GM12865 (cell line): ENCODE data around the gene OR6P1.

Experiments
- DNase-seq: peaks from one replicate; pipeline ENCODE4 v3.0.0; 2010; ENCODE audit warnings: low read depth
- H3K4me3 ChIP-seq: 2 replicates; pipeline ENCODE4 v1.5.1; 2011; ENCODE audit warnings: mild to moderate bottlenecking, low read depth, low read length, control low read depth
- TF ChIP-seq, protein P1 (sequence below): IDR thresholded peaks from 2 replicates; pipeline ENCODE4 v1.5.1; 2011; ENCODE audit warnings: low read length, control low read depth, low read depth, inconsistent platforms; ENCODE audit not compliant: insufficient read depth; ENCODE audit errors: missing control alignments

The OR6P1 gene

GRCh38 chr1:158554352-158554751, 16.0 kb downstream of the OR6P1 start, which contains the start of gene OR6Y1:
Gene OR6Y1, minus strand, starts transcription at chr1:158554405. Its CDS starts 6,300 bp downstream, at chr1:158548105.
- no peak within 1 kb of the TSS for H3K4me3 ChIP-seq
- no peak for DNase-seq
- TF ChIP-seq, protein P1, sequence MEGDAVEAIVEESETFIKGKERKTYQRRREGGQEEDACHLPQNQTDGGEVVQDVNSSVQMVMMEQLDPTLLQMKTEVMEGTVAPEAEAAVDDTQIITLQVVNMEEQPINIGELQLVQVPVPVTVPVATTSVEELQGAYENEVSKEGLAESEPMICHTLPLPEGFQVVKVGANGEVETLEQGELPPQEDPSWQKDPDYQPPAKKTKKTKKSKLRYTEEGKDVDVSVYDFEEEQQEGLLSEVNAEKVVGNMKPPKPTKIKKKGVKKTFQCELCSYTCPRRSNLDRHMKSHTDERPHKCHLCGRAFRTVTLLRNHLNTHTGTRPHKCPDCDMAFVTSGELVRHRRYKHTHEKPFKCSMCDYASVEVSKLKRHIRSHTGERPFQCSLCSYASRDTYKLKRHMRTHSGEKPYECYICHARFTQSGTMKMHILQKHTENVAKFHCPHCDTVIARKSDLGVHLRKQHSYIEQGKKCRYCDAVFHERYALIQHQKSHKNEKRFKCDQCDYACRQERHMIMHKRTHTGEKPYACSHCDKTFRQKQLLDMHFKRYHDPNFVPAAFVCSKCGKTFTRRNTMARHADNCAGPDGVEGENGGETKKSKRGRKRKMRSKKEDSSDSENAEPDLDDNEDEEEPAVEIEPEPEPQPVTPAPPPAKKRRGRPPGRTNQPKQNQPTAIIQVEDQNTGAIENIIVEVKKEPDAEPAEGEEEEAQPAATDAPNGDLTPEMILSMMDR = no peak

GRCh38 chr1:158552296-158552695, 18.1 kb downstream of the OR6P1 start:
- DNase-seq = no peak
- TF ChIP-seq, protein P1 = no peak
- no peak overlapping the region for H3K4me3 ChIP-seq

GRCh38 chr1:158547533-158547932, 22.8 kb downstream of the OR6P1 start:
- TF ChIP-seq, protein P1 = no peak
- DNase-seq = no peak
- H3K4me3 ChIP-seq = no peak overlapping the region

GRCh38 chr1:158537609-158538008, 32.8 kb downstream of the OR6P1 start:
- TF ChIP-seq, protein P1 = no peak
- DNase-seq = no peak
- H3K4me3 ChIP-seq = no peak overlapping the region

DNA sequence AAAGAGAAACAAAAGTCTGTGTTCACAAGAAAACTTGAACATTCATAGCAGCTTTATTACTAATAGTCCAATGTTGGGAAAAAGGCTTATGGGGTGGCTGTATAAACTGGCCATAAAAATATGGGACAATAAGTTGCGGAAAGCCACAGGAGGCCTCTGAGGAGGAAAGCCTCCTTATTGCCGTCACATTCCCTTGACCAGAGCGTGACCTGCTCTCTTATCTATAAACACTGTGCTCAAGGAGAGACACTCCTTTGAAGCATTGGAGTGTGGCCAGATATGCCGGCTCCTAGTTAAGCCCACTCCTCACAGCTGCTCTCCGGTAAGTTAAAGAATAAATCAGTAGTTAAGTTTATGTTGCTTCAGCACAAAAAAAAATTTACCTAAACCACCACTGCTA, 35.9 kb downstream of the OR6P1 start:
- TF ChIP-seq, protein P1 = no peak
- H3K4me3 ChIP-seq = no peak overlapping the region

DNA sequence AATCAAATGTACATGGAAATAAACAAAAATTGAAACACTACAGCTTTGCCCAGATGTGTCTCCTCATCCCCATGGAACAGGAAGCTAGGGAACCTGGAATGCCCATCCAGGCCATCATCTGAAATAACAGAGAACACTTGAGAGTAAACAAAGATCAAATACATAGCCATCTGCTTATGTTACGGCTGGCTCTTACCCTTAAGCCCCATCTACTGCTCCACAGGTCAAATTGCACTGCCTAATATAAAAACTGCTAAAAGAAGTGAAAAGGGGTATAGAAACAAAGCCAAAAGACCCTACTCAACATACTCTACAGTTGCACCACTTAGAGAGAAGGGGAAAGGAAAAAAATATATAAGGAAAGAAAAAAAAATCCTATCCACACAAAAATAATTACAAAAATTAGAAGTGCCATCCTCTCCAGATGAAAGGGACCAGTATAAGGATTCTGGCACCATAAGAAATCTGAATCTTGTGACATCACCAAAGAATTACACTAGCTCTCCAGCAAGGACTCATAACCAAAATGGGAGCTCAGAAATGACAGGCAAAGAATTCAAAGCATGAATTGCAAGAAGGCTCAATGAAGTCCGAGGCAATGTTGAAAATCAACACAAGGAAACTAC, 43.1 kb downstream of the OR6P1 start:
- peak; percentile 39 for DNase-seq
- no peak overlapping the region for H3K4me3 ChIP-seq
- TF ChIP-seq, protein P1 = peak; percentile 48

More for the DNA sequence above, 35.9 kb downstream of the OR6P1 start:
- DNase-seq = no peak

DNA sequence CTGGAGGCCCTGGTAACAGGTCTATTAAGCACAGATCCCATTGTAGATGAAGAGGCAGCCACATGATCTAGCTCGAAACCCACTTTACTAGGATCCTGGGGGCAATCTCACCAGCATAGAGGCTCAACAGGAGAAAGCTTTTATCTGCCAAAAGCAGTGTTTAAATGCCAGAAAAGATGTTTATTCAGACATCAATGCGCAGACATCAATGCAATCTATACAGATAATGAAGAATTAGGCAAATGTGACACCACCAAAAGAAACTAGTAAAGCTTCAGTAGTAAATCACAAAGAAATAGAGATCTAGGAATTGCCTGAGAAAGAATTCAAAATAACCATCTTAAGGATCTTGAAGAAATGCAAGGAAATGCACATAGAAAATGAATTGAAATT, 48.7 kb downstream of the OR6P1 start:
- H3K4me3 ChIP-seq = no peak overlapping the region
- TF ChIP-seq, protein P1 = no peak
- no peak for DNase-seq
